Activated CD8-positive, alpha-beta memory T cell treated with anti-CD3 and anti-CD28 coated beads for 4 hours (primary cell): ENCODE data around the gene LRRK1.

ENCODE experiments used
- DNase-seq, 2 donors: peaks; one replicate each; pipeline ENCODE4 v3.0.0-alpha.2; 2020; ENCODE audit warnings: low read depth in 2 of 2

The LRRK1 gene

DNA sequence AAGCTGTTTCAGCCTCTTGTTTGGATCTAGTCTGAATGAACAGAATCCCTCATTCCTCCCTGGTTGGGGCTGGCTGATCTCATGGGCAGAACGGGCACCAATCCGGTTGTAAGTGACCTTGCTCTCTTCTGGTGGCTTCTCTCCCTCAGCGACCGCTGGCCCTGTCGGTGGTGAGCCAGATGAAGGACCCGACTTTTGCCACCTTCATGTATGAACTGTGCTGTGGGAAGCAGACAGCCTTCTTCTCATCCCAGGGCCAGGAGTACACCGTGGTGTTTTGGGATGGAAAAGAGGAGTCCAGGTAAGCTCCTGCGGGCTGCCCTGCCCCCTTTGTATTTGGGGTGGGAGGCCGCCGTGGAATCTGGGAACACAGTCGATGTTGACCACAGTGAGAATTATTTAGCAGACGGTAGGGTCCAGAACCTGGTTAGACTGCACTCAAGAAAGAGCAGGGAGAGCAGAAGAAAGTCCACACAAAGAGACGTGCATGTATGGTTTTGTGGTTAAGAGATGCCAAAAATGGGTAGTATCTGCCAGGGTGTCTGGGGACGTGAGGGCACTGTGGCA is 138.8 kb downstream of the LRRK1 start:
- no peak for DNase-seq

GRCh38 chr15:101058735-101059134 is 139.6 kb downstream of the LRRK1 start:
- DNase-seq: no peak

- no peak for DNase-seq
Observed at GRCh38 chr15:101059381-101060341, 140.5 kb downstream of the LRRK1 start.

DNA sequence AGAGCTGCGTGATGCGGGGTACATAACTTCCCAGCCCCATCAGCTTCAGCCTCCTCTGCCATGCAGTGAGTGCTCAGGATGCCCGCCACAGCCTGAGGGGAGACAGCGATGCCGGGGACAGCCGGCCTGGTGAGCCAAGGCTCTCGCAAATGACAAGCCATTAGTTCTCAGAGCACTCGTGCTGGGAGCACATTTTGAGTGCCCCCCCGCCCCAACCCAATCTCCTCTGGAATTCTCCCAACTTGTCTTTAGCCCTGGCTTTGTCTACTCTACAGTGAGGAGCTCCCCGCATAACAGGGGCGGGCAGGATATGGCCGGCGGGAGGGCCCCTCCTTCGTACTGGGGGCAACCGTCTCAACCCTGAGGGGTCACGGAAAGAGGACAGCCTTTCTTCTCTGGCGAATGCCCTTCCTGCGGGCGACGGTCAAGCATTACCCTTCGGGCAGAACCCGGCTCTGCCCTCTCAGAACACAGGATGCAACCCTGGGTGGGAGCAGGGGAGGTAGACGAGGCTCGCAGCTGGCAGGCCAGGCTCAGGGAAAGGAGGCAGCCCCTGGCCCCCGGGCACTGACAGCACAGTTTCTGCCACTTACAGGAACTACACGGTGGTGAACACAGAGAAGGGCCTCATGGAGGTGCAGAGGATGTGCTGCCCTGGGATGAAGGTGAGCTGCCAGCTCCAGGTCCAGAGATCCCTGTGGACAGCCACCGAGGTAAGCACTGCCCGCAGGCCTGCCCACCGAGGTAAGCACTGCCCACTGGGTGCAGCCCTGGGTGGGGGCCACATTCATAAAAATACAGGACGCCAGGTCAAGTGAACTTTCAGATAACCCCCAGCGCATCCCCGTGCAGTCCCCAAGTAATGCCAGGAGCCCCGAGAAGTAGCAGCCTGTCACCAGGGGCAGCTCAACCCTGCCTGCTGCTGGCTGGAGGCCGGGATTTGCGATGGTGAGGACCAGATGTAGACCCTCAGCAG is 141.7 kb downstream of the LRRK1 start:
- DNase-seq: no peak

- no peak for DNase-seq
Observed at GRCh38 chr15:101062063-101062462, 142.9 kb downstream of the LRRK1 start.

DNA sequence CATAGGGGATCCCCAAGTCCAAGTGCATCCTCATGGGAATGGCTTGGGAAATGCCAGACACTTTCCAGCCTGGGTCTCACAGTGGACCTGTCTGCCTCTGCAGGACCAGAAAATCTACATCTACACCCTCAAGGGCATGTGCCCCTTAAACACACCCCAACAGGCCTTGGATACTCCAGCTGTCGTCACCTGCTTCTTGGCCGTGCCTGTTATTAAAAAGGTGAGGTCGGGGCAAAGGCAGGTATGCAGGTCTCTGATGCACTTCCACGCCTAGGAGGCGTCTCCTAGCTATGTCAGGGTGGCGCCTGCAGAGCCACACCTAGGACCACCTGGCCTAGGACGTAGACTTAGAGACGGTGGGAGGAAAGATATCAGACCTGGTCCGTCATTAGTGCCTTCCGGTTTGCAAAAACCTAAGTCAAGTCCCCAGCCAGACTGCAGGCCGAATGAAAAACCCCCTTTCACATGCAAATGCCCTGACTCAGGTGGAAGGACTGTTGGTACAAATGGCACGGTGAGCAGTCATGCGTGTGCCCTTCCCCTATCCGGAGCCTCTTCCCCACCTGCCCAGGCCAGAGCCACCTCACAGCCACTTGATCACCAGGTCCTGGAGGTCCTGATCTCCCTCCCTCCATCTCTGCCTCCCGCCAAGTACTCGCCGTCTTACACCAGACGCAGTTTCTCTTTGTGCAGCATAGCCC is 143.5 kb downstream of the LRRK1 start:
- no peak for DNase-seq

DNA sequence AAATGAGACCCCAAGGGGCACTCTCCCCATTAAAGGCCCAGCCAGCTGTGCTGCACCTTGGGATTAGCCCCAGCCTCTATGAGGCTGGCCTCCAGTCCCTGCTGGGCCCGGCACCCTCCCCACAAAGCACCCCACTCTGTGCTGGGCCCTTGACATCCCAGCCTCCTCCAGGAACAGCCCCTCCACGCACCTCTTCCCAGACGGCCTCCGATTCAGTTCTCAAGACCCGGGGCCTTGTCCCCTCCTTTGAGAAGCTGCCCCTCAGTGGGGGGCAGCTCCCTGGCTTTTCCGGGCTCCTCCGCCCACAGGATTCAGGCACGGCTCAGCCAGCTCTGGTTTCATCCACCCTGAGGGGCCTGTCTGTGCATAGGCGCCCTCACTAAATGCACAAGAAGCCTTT is 144.1 kb downstream of the LRRK1 start:
- no peak for DNase-seq

- DNase-seq: no peak
Observed at GRCh38 chr15:101063891-101064794, 145.0 kb downstream of the LRRK1 start.

DNA sequence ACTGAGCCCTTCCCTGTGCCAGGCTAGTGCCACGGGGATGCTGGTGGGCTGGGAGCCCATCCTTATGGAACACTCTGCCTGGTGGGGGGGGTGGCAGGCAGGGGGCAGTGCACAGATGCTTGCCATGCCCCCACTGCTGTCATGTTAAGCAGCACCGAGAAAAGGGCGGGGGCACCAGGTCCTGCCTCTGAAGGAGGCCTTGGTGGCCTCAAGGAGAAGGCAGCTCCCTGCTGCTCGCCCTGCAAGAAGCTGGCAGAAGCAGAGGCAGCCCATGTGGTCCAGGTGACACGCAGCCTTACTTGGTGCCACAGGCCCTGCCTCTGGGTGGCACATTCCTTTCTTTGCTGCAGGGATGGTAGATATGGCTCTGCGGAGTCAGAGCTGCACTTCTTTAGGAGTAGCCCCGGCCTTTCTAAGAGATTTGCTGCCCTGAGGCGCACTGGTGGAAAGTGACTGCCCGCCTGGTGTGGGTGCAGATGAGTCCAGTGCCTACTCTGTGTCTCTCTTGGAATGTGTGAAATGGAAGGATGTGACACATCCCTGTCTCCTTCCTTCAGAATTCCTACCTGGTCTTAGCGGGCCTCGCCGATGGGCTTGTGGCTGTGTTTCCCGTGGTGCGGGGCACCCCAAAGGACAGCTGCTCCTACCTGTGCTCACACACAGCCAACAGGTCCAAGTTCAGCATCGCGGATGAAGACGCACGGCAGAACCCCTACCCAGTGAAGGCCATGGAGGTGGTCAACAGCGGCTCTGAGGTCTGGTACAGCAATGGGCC is 145.8 kb downstream of the LRRK1 start:
- no peak for DNase-seq

GRCh38 chr15:101065570-101066221 is 146.5 kb downstream of the LRRK1 start:
- no peak for DNase-seq

GRCh38 chr15:101066501-101067408 is 147.6 kb downstream of the LRRK1 start:
- DNase-seq: no peak

DNA sequence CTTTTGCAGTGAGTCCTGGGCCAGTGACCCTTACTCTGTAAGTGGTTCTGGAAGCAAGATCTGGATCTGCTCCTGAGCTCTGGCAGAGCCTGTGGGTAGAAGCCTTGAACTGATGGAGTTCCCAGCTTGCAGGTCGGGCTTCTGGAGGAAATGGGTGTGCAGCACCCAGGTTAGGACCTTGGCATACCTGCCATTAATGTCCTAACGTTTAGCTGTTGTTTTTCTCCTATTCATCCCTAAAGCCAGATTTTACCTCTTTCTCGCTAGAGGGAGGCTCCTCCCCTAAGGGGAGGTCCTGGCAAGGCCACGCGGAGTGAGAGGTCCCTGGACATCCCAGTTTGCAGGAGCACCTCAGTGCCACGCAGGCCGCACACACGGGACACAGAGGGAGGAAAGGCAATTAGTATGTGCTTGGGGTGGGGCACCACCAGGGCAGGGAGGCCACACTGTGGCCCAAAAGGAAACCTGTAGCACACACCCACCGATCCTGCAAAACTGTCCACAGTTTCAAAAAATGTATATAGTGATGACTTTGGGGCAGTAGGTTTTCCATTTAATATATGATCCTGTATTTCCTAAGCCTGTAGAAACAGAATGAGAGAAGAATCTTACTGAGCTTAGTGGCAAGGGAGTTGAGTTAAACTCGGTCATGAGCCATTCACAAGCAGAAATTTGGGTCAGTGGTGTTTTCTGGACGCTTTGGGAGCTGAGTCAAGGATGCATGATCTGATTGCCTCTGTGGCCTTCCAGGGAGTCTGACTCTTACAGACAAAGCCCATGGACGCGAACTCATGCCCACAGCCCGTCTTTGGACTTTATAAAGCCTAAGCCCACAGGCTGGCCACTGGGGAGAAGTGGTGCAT is 148.7 kb downstream of the LRRK1 start:
- DNase-seq: no peak

DNA sequence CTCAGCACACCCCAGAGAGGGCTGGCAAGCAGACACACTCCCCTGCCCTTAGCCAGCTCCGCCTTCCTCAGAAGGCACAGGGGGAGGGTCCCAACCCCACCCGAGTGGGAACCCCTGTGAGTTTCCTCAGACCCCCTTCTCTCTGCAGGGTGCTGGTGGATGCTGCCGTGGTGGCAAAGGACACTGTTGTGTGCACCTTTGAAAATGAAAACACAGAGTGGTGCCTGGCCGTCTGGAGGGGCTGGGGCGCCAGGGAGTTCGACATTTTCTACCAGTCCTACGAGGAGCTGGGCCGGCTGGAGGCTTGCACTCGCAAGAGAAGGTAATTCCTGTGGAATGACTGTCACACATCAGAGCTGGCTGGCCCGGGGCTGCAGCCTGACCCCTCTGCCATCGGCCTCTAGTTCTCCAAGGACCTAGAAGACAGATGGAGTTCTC is 149.4 kb downstream of the LRRK1 start:
- no peak for DNase-seq

- DNase-seq: no peak
Observed at GRCh38 chr15:101068961-101069653, 149.9 kb downstream of the LRRK1 start.

GRCh38 chr15:101069654-101069973 is 150.5 kb downstream of the LRRK1 start:
- DNase-seq: no peak

GRCh38 chr15:101070024-101070423 is 150.9 kb downstream of the LRRK1 start:
- no peak for DNase-seq
